SK-N-SH (cell line): Measurements from ENCODE around the gene FGF22. TPM values are rescaled to one million over a fixed set of nuclear protein-coding genes. Genes with fewer than 3 reads are reported as not detected.
"Not testable (repeated sequence)": the region's sequence is repeated elsewhere in the genome, so short reads cannot be mapped to it uniquely, and the experiment has no call there.

Experiments
- CTCF ChIA-PET: fragments of 300-600, 350-600 bp; formaldehyde crosslinking; extraction: SDS; loops from one replicate; lab custom pipeline; 2021; lab: Yijun Ruan, JAX
- POLR2A ChIA-PET: fragments of 350-600 bp; sonication (Branson Sonifier 250); formaldehyde crosslinking; extraction: SDS; loops from one replicate; lab custom pipeline; 2020; ENCODE audit warnings: antibody characterized with exemption, inconsistent platforms; lab: Yijun Ruan, JAX
- DNase-seq: peaks from one replicate; pipeline ENCODE4 v3.0.0; 2012
- H2AFZ ChIP-seq: fragments of 200-600 bp; sonication (generic); 2 replicates; pipeline ENCODE4 v1.8.1; 2016; ENCODE audit warnings: antibody characterized with exemption, mild to moderate bottlenecking, low read depth
- H3F3A ChIP-seq: fragments of 200-600 bp; sonication (generic); replicated peaks from 2 replicates; pipeline ENCODE3; 2016; ENCODE audit warnings: antibody characterized with exemption, mild to moderate bottlenecking; ENCODE audit not compliant: insufficient read depth
- H3K27ac ChIP-seq, 2 experiments: fragments of 200-500 bp in 1 of 2; fragments of 200-600 bp in 1 of 2; sonication (Bioruptor generic) in 1 of 2; sonication (generic), shearing (Covaris generic) in 1 of 2; 2 replicates each; pipeline versions ENCODE4 v1.5.1 to v1.6.1; 2014 to 2016; ENCODE audit warnings: low read depth in 2 of 2, inconsistent platforms in 1 of 2, low read length in 1 of 2, mild to moderate bottlenecking in 1 of 2, mixed read lengths in 1 of 2
- H3K27me3 ChIP-seq: fragments of 200-600 bp; sonication (generic), shearing (Covaris generic); 2 replicates; pipeline ENCODE4 v1.6.1; 2016; ENCODE audit warnings: mixed run types; ENCODE audit not compliant: insufficient read depth
- H3K36me3 ChIP-seq, 2 experiments: fragments of 200-500 bp in 1 of 2; fragments of 200-600 bp in 1 of 2; sonication (Bioruptor generic) in 1 of 2; sonication (generic) in 1 of 2; replicated peaks in 1 of 2; 2 replicates each; pipeline versions ENCODE3 to v1.5.1; 2014 to 2016; ENCODE audit warnings: low read length in 1 of 2, mild to moderate bottlenecking in 1 of 2; ENCODE audit not compliant: insufficient read depth in 2 of 2, control insufficient read depth in 1 of 2
- H3K4me1 ChIP-seq, 2 experiments: fragments of 200-500 bp in 1 of 2; fragments of 200-600 bp in 1 of 2; sonication (Bioruptor generic) in 1 of 2; sonication (generic), shearing (Covaris generic) in 1 of 2; 2 replicates each; pipeline versions ENCODE4 v1.5.1 to v1.6.1; 2014 to 2016; ENCODE audit warnings: low read depth in 1 of 2, low read length in 1 of 2, mixed run types in 1 of 2; ENCODE audit not compliant: insufficient read depth in 2 of 2, control insufficient read depth in 1 of 2
- H3K4me2 ChIP-seq: fragments of 200-600 bp; sonication (generic), shearing (Covaris generic); 2 replicates; pipeline ENCODE4 v1.6.1; 2017; ENCODE audit warnings: mixed run types
- H3K4me3 ChIP-seq, 2 experiments: fragments of 200-500 bp in 1 of 2; fragments of 200-600 bp in 1 of 2; sonication (Bioruptor generic) in 1 of 2; sonication (generic), shearing (Covaris generic) in 1 of 2; 2 replicates each; pipeline versions ENCODE4 v1.5.1 to v1.8.1; 2014 to 2016; ENCODE audit warnings: low read depth in 2 of 2, inconsistent platforms in 1 of 2, low read length in 1 of 2, mild to moderate bottlenecking in 1 of 2, mixed read lengths in 1 of 2, moderate library complexity in 1 of 2
- H3K79me2 ChIP-seq: fragments of 200-600 bp; sonication (generic); 2 replicates; pipeline ENCODE4 v1.8.1; 2017; ENCODE audit warnings: mild to moderate bottlenecking; ENCODE audit not compliant: insufficient read depth
- H3K9ac ChIP-seq: fragments of 200-600 bp; sonication (generic); 2 replicates; pipeline ENCODE4 v1.6.1; 2017; ENCODE audit warnings: mixed run types
- H3K9me2 ChIP-seq: fragments of 200-600 bp; sonication (generic); 2 replicates; pipeline ENCODE4 v1.6.1; 2017; ENCODE audit warnings: mixed run types
- H3K9me3 ChIP-seq: fragments of 200-600 bp; sonication (generic); 2 replicates; pipeline ENCODE4 v1.6.1; 2017; ENCODE audit warnings: mixed run types, mild to moderate bottlenecking, moderate library complexity
- H4K20me1 ChIP-seq: fragments of 200-600 bp; sonication (generic); 2 replicates; pipeline ENCODE4 v1.6.1; 2017; ENCODE audit warnings: mild to moderate bottlenecking, mixed run types; ENCODE audit not compliant: insufficient read depth
- EZH2phosphoT487 ChIP-seq: fragments of 200-600 bp; sonication (generic); IDR thresholded peaks from 2 replicates; pipeline ENCODE4 v1.6.1; 2017; ENCODE audit warnings: low read depth, mixed run types, mild to moderate bottlenecking, antibody characterized with exemption, moderate library complexity, borderline replicate concordance
- GABPA ChIP-seq: IDR thresholded peaks from 2 replicates; pipeline ENCODE4 v1.4.0; 2012; ENCODE audit warnings: low read depth, mild to moderate bottlenecking
- PBX3 ChIP-seq: IDR thresholded peaks from 2 replicates; pipeline ENCODE4; 2012
- REST ChIP-seq: IDR thresholded peaks from 2 replicates; pipeline ENCODE4 v1.6.1; 2012; ENCODE audit warnings: mild to moderate bottlenecking, low read depth, low read length, moderate library complexity
- RFX5 ChIP-seq: IDR thresholded peaks from 2 replicates; pipeline ENCODE4 v1.6.1; 2012; ENCODE audit warnings: mild to moderate bottlenecking, improper control_type of control experiment, low read length
- SIN3A ChIP-seq: IDR thresholded peaks from 2 replicates; pipeline ENCODE4 v1.6.1; 2012; ENCODE audit warnings: low read depth, mild to moderate bottlenecking, low read length, moderate library complexity, borderline replicate concordance
- ZBTB33 ChIP-seq: IDR thresholded peaks from 2 replicates; pipeline ENCODE4 v1.4.0; 2012; ENCODE audit warnings: low read depth, borderline replicate concordance
- WGBS: methylation state at CpG from one replicate; pipeline ENCODE4 v1.1.6; 2017; ENCODE audit warnings: low lambda C conversion rate; 5-methylcytosine and 5-hydroxymethylcytosine counted together
- polyA plus RNA-seq, 3 experiments: library from polyadenylated mRNA; depleted of rRNA; stranded (reverse); fragments of >200 nt; gene quantifications; 2 replicates each; pipeline ENCODE4 v1.2.3, GENCODE V29; 2012

FGF22 gene
- polyA plus RNA-seq, 1 of the 3 experiments (the other 2 are of a cell fraction), result 0.62 TPM

- no peaks in the 10 kb centered on the region for H3K79me2 ChIP-seq
- H3K4me3 ChIP-seq, result no peak overlapping the region
- TF ChIP-seq GABPA (no peak), REST (no peak), PBX3 (no peak), RFX5 (no peak), ZBTB33 (no peak), SIN3A (no peak), EZH2phosphoT487 (no peak)
- peaks cover 7% of the 10 kb centered on the region for H3F3A ChIP-seq
- H3K9me2 ChIP-seq, result no peaks in the 10 kb centered on the region
- H3K4me1 ChIP-seq, result peaks cover 0 to 3% of the 10 kb centered on the region in 2 experiments; a peak in 1 of 4 replicates
- ChIA-PET POLR2A (no interaction called here), CTCF (no interaction called here)
- WGBS, result 97% methylated on average over 18 of the region's 35 CpGs
- peaks cover 7% of the 10 kb centered on the region; the same call in 1 of the 2 replicates for H4K20me1 ChIP-seq
- H3K4me2 ChIP-seq, result no peak overlapping the region
- DNase-seq, result no peak
- no peaks in the 10 kb centered on the region for H3K9me3 ChIP-seq
- no peak overlapping the region for H3K27ac ChIP-seq
- no peak overlapping the region for H3K9ac ChIP-seq
- H3K36me3 ChIP-seq, result no peaks in the 10 kb centered on the region
- no peaks in the 10 kb centered on the region for H3K27me3 ChIP-seq
- H2AFZ ChIP-seq, result no peak overlapping the region
Measured at GRCh38 chr19:602391-603301, 37.0 kb upstream of the FGF22 start.

- H3K9me2 ChIP-seq, H2AFZ ChIP-seq, DNase-seq, H3K36me3 ChIP-seq, H3F3A ChIP-seq, H3K27me3 ChIP-seq, H3K27ac ChIP-seq, H3K4me1 ChIP-seq, H3K9me3 ChIP-seq, CTCF ChIA-PET, POLR2A ChIA-PET, H3K9ac ChIP-seq, H3K79me2 ChIP-seq, H3K4me3 ChIP-seq, H3K4me2 ChIP-seq, H4K20me1 ChIP-seq: not testable (repeated sequence)
- WGBS, result 92% methylated on average over 7 of the region's 13 CpGs
Measured at GRCh38 chr19:603302-603639, 36.4 kb upstream of the FGF22 start.

GRCh38 chr19:603779-604178 is 35.9 kb upstream of the FGF22 start:
- peak; percentile 81 for DNase-seq
- H2AFZ ChIP-seq, H3K27me3 ChIP-seq, H3K9me3 ChIP-seq, H3K9me2 ChIP-seq, H3K9ac ChIP-seq, H3K79me2 ChIP-seq, H3K4me1 ChIP-seq, H3K4me3 ChIP-seq, POLR2A ChIA-PET, H4K20me1 ChIP-seq, H3K4me2 ChIP-seq, H3K36me3 ChIP-seq, H3K27ac ChIP-seq, H3F3A ChIP-seq: not testable (repeated sequence)
- CTCF ChIA-PET, result interaction anchor here (1.6 kb wide), 1 partner anchor 15 kb away, joined by 6 read pairs; no protein-coding TSS in a partner anchor
- 90% methylated on average over 20 of the region's 20 CpGs for WGBS
